ENCODE measurements around the gene ADIRF. TPM values are rescaled to one million over a fixed set of nuclear protein-coding genes. Genes with fewer than 3 reads are reported as not detected.

ADIRF gene
- total and polyA plus RNA-seq, 9 of the 15 experiments (the other 6 are each of a cell fraction or from before 2014, with no cell fraction given): 0.08 TPM; not detected in 8

DNA sequence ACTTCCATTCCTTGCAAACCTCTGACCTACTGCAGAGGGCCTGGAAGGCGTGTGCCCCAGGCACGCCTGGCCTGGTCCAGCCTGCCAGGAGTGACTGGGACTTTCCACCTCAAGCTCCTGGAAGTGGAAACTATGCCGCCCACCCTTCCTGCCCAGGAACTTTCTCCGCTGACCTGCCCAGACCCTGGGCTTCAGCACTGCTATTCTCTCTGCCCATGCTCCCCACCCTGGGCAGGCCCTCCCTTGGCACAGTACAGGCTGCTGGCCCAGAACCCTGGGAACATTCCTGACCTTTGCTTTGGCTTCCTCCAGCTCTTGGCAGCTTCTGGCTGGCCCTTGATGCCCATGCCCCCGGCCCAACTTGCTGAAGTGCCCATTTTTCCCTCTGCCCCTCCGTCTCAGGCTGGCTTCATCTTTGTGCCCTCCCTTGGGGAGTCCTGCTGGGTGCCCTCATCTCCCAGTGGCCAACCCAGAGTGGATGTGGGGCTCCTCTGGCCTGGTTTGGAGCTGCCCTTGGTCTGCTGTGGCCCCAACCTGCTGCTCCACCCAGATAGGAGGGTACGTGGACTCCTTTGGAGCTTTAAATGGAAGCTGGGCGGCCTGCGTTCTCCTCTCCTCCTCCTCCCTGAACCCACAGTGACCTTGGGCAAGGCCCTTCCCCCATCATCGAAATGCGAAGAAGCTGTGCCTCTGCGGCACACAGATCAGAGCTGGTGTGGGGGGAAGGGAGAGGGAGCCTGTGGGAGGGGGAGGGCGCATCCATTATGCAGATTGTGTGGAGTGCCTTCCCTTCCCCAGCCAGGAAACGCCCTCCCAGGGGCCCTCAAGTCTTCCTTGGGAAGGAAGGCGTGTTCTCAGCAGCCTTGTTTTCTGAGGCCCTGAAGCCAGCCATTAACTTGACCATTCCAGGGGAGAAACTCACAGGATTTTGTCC lies 14.3 kb upstream of the ADIRF start (continued):
- TF ChIP-seq NR3C1 (CRISPR knock-in tag; IDR thresholded peaks at IDR 0.05) (no peak), ZNF217 (CRISPR knock-in tag; IDR thresholded peaks at IDR 0.05) (no peak), HMG20A (CRISPR knock-in tag; conservative IDR thresholded peaks at IDR 0.05) (no peak), CEBPG (CRISPR knock-in tag; IDR thresholded peaks at IDR 0.05) (no peak), CEBPG (tag; conservative IDR thresholded peaks at IDR 0.05 in 1 of 2, IDR thresholded peaks at IDR 0.05 in 1 of 2) (no peak), ZKSCAN8 (CRISPR knock-in tag; IDR thresholded peaks at IDR 0.05) (no peak), MTF1 (CRISPR knock-in tag; IDR thresholded peaks at IDR 0.05; ENCODE audit: borderline replicate concordance) (no peak), CAMTA2 (CRISPR knock-in tag; conservative IDR thresholded peaks at IDR 0.05) (no peak), TAL1 (IDR thresholded peaks at IDR 0.05) (no peak), ZFP30 (CRISPR knock-in tag; IDR thresholded peaks at IDR 0.05; ENCODE audit: borderline replicate concordance) (no peak), SMAD3 (CRISPR knock-in tag; conservative IDR thresholded peaks at IDR 0.05) (no peak), HLTF (IDR thresholded peaks at IDR 0.05) (no peak), NCOR1 (IDR thresholded peaks at IDR 0.05) (peak; percentile 62), MAFG (tag; conservative IDR thresholded peaks at IDR 0.05) (no peak), HCFC1 (IDR thresholded peaks at IDR 0.05; ENCODE audit: low read depth, low read length) (no peak), CBX3 (IDR thresholded peaks at IDR 0.05; ENCODE audit: borderline replicate concordance in 1 of 2, low read length in 2 of 2) (peak in 1 of 2 experiments; percentile 46; a peak in 1 of 3 replicates), CREM (IDR thresholded peaks at IDR 0.05; ENCODE audit: low read depth) (peak; percentile 56), CHCHD3 (CRISPR knock-in tag; IDR thresholded peaks at IDR 0.05) (no peak), MCM7 (IDR thresholded peaks at IDR 0.05) (no peak), TBL1XR1 (IDR thresholded peaks at IDR 0.05; ENCODE audit: low read length in 2 of 2) (0 out of 4 replicates have a peak, but pooled peaks of 1 of the 2 experiments have one; percentile 31)
- TF ChIP-seq, protein P1, sequence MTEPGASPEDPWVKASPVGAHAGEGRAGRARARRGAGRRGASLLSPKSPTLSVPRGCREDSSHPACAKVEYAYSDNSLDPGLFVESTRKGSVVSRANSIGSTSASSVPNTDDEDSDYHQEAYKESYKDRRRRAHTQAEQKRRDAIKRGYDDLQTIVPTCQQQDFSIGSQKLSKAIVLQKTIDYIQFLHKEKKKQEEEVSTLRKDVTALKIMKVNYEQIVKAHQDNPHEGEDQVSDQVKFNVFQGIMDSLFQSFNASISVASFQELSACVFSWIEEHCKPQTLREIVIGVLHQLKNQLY (CRISPR knock-in tag; conservative IDR thresholded peaks at IDR 0.05): no peak
- TF ChIP-seq, protein P2, sequence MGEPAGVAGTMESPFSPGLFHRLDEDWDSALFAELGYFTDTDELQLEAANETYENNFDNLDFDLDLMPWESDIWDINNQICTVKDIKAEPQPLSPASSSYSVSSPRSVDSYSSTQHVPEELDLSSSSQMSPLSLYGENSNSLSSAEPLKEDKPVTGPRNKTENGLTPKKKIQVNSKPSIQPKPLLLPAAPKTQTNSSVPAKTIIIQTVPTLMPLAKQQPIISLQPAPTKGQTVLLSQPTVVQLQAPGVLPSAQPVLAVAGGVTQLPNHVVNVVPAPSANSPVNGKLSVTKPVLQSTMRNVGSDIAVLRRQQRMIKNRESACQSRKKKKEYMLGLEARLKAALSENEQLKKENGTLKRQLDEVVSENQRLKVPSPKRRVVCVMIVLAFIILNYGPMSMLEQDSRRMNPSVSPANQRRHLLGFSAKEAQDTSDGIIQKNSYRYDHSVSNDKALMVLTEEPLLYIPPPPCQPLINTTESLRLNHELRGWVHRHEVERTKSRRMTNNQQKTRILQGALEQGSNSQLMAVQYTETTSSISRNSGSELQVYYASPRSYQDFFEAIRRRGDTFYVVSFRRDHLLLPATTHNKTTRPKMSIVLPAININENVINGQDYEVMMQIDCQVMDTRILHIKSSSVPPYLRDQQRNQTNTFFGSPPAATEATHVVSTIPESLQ (CRISPR knock-in tag; IDR thresholded peaks at IDR 0.05): no peak
- TF ChIP-seq, protein P3, sequence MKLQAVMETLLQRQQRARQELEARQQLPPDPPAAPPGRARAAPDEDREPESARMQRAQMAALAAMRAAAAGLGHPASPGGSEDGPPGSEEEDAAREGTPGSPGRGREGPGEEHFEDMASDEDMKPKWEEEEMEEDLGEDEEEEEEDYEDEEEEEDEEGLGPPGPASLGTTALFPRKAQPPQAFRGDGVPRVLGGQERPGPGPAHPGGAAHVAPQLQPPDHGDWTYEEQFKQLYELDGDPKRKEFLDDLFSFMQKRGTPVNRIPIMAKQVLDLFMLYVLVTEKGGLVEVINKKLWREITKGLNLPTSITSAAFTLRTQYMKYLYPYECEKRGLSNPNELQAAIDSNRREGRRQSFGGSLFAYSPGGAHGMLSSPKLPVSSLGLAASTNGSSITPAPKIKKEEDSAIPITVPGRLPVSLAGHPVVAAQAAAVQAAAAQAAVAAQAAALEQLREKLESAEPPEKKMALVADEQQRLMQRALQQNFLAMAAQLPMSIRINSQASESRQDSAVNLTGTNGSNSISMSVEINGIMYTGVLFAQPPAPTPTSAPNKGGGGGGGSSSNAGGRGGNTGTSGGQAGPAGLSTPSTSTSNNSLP (IDR thresholded peaks at IDR 0.05; ENCODE audit: borderline replicate concordance, low read depth, low read length): no peak
- TF ChIP-seq, protein P4, sequence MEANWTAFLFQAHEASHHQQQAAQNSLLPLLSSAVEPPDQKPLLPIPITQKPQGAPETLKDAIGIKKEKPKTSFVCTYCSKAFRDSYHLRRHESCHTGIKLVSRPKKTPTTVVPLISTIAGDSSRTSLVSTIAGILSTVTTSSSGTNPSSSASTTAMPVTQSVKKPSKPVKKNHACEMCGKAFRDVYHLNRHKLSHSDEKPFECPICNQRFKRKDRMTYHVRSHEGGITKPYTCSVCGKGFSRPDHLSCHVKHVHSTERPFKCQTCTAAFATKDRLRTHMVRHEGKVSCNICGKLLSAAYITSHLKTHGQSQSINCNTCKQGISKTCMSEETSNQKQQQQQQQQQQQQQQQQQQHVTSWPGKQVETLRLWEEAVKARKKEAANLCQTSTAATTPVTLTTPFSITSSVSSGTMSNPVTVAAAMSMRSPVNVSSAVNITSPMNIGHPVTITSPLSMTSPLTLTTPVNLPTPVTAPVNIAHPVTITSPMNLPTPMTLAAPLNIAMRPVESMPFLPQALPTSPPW (CRISPR knock-in tag; IDR thresholded peaks at IDR 0.05): peak; percentile 63

All from K562 (cell line).